Mesothelial cell of epicardium (in vitro differentiated cells): ENCODE measurements around the gene SGSM2. TPM values are rescaled to one million over a fixed set of nuclear protein-coding genes. Genes with fewer than 3 reads are reported as not detected.

Experiments used
- DNase-seq, 2 experiments: peaks; one replicate each; pipeline ENCODE4 v3.0.0; 2021; ENCODE audit warnings: low spot score in 2 of 2; ENCODE audit not compliant: unreplicated experiment in 2 of 2
- H3K27ac Mint-ChIP-seq: 2 replicates; pipeline ENCODE4 v1.8.0; 2021; ENCODE audit warnings: mixed read lengths
- H3K27me3 Mint-ChIP-seq: 2 replicates; pipeline ENCODE4 v1.8.0; 2021; ENCODE audit warnings: low read depth, mixed read lengths
- H3K36me3 Mint-ChIP-seq: 2 replicates; pipeline ENCODE4 v1.8.0; 2021; ENCODE audit warnings: mixed read lengths
- H3K4me1 Mint-ChIP-seq: 2 replicates; pipeline ENCODE4 v1.8.0; 2021; ENCODE audit warnings: mixed read lengths
- H3K4me3 Mint-ChIP-seq: 2 replicates; pipeline ENCODE4 v1.8.0; 2021; ENCODE audit warnings: mild to moderate bottlenecking, moderate library complexity, mixed read lengths
- H3K9me3 Mint-ChIP-seq: 2 replicates; pipeline ENCODE4 v1.8.0; 2021; ENCODE audit warnings: mixed read lengths
- CTCF ChIP-seq: fragments of 200-600 bp; sonication (generic); IDR thresholded peaks from one replicate; pipeline ENCODE4 v1.5.0; 2021; ENCODE audit warnings: antibody characterized with exemption; ENCODE audit not compliant: unreplicated experiment
- total RNA-seq: library from RNA; stranded (reverse); gene quantifications from 3 replicates; pipeline ENCODE4 v1.2.1, GENCODE V29; 2021

SGSM2 gene
- total RNA-seq, 1 donor from 2014 or later: 79.2 TPM

GRCh38 chr17:2393174-2393953, 56.1 kb downstream of the SGSM2 start:
- Mint-ChIP-seq H3K27me3 (no peaks in the 10 kb centered on the region), H3K4me3 (peak overlapping the region; percentile 75), H3K27ac (peak overlapping the region; percentile 94), H3K4me1 (peaks cover 54% of the 10 kb centered on the region), H3K9me3 (no peaks in the 10 kb centered on the region), H3K36me3 (peaks cover 6% of the 10 kb centered on the region)
- no peak for TF ChIP-seq CTCF
- DNase-seq: peak; percentile 88 to 91

- H3K9me3 Mint-ChIP-seq: no peaks in the 10 kb centered on the region
- H3K4me3 Mint-ChIP-seq: peak overlapping the region; percentile 68
- peak overlapping the region; percentile 86 for H3K27ac Mint-ChIP-seq
- H3K36me3 Mint-ChIP-seq: no peaks in the 10 kb centered on the region
- H3K4me1 Mint-ChIP-seq: peaks cover 54% of the 10 kb centered on the region
- no peak for TF ChIP-seq CTCF
- H3K27me3 Mint-ChIP-seq: no peaks in the 10 kb centered on the region
- DNase-seq: no peak
These were observed 56.9 kb downstream of the SGSM2 start for GRCh38 chr17:2393954-2394749.

- Mint-ChIP-seq H3K4me1 (peaks cover 56% of the 10 kb centered on the region), H3K36me3 (no peaks in the 10 kb centered on the region), H3K9me3 (no peaks in the 10 kb centered on the region), H3K4me3 (no peak overlapping the region), H3K27ac (peak overlapping the region; percentile 34), H3K27me3 (no peaks in the 10 kb centered on the region)
- no peak for TF ChIP-seq CTCF
- no peak for DNase-seq
These were observed 57.5 kb downstream of the SGSM2 start for GRCh38 chr17:2394775-2395201.

GRCh38 chr17:2395258-2396181, 58.2 kb downstream of the SGSM2 start:
- H3K27me3 Mint-ChIP-seq: no peaks in the 10 kb centered on the region
- no peak for DNase-seq
- peak overlapping the region; percentile 88 for H3K27ac Mint-ChIP-seq
- H3K9me3 Mint-ChIP-seq: no peaks in the 10 kb centered on the region
- no peak for TF ChIP-seq CTCF
- no peaks in the 10 kb centered on the region for H3K36me3 Mint-ChIP-seq
- peaks cover 55% of the 10 kb centered on the region for H3K4me1 Mint-ChIP-seq
- peak overlapping the region; percentile 98 for H3K4me3 Mint-ChIP-seq

GRCh38 chr17:2396192-2396567, 58.9 kb downstream of the SGSM2 start:
- H3K27me3 Mint-ChIP-seq: no peaks in the 10 kb centered on the region
- H3K9me3 Mint-ChIP-seq: no peaks in the 10 kb centered on the region
- peaks cover 53% of the 10 kb centered on the region for H3K4me1 Mint-ChIP-seq
- peak overlapping the region; percentile 88 for H3K27ac Mint-ChIP-seq
- no peak for DNase-seq
- peak overlapping the region; percentile 98 for H3K4me3 Mint-ChIP-seq
- no peak for TF ChIP-seq CTCF
- no peaks in the 10 kb centered on the region for H3K36me3 Mint-ChIP-seq
